Right atrium auricular region (tissue), 2 donors: ENCODE measurements around the gene SMIM35. TPM values are rescaled to one million over a fixed set of nuclear protein-coding genes. Genes with fewer than 3 reads are reported as not detected.
A peak's percentile ranks its signal among the peaks of the same experiment; 100 is the strongest.
"Not testable (repeated sequence)": the region's sequence is repeated elsewhere in the genome, so short reads cannot be mapped to it uniquely, and the experiment has no call there.

Source experiments
- DNase-seq: peaks from one replicate; pipeline ENCODE4 v3.0.0-alpha.2; 2019; ENCODE audit warnings: low spot score
- H3K27ac ChIP-seq, 2 donors: fragments of 200-600 bp; sonication (generic); 1 replicate in 1 of 2; 2 replicates in 1 of 2; pipeline ENCODE4 v1.5.1; 2016 to 2019
- H3K27me3 ChIP-seq, 2 donors: fragments of 200-600 bp; sonication (generic); one replicate each; pipeline versions ENCODE4 v1.5.1 to v1.6.0; 2017 to 2019
- H3K36me3 ChIP-seq: fragments of 200-600 bp; sonication (generic); one replicate; pipeline ENCODE4 v1.5.1; 2016
- H3K4me1 ChIP-seq, 2 donors: fragments of 200-600 bp; sonication (generic); one replicate each; pipeline versions ENCODE4 v1.5.1 to v1.6.0; 2017 to 2019
- H3K4me3 ChIP-seq, 2 donors: fragments of 200-600 bp; sonication (generic); 1 replicate in 1 of 2; 2 replicates in 1 of 2; pipeline ENCODE4 v1.5.1; 2017 to 2019; ENCODE audit warnings: mild to moderate bottlenecking in 1 of 2, moderate library complexity in 1 of 2
- H3K9me3 ChIP-seq, 2 donors: fragments of 200-600 bp; sonication (generic); one replicate each; pipeline ENCODE4 v1.5.1; 2019
- total RNA-seq, 2 donors: library from RNA; depleted of rRNA; stranded (reverse); fragments of >200 nt; gene quantifications; one replicate each; pipeline ENCODE4 v1.1.0, GENCODE V29; 2016
- TF ChIP-seq, protein P1 (sequence below), 2 donors: fragments of 200-600 bp; sonication (generic); IDR thresholded peaks; one replicate each; pipeline ENCODE4 v1.5.1; 2019; ENCODE audit warnings: antibody characterized with exemption in 2 of 2

SMIM35 gene
- total RNA-seq, 2 donors from 2014 or later, result not detected

DNA sequence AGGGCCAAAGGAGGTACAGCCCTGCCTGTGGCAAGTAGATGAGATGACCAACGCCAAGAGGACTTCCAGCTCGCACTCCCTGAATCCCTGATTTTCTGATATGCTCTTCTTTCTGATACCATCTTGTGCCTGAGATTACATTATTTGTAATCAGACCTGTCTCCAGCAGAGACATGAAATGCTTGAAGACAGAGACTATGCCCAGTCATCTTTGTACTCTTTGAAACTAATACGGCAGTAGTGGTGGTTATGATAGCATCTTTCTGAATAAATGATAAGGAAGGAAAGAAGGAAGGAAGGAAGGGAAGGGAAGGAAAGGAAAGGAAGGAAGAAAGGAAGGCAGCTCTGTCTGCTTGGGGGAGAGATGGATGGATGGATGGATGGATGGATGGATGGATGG lies 72.7 kb downstream of the SMIM35 start:
- Histone ChIP-seq H3K9me3 (no peaks in the 10 kb centered on the region), H3K27ac (no peak overlapping the region), H3K36me3 (no peaks in the 10 kb centered on the region), H3K4me1 (peaks cover 0 to 13% of the 10 kb centered on the region in 2 donors), H3K4me3 (no peak overlapping the region), H3K27me3 (no peaks in the 10 kb centered on the region)
- TF ChIP-seq, protein P1, sequence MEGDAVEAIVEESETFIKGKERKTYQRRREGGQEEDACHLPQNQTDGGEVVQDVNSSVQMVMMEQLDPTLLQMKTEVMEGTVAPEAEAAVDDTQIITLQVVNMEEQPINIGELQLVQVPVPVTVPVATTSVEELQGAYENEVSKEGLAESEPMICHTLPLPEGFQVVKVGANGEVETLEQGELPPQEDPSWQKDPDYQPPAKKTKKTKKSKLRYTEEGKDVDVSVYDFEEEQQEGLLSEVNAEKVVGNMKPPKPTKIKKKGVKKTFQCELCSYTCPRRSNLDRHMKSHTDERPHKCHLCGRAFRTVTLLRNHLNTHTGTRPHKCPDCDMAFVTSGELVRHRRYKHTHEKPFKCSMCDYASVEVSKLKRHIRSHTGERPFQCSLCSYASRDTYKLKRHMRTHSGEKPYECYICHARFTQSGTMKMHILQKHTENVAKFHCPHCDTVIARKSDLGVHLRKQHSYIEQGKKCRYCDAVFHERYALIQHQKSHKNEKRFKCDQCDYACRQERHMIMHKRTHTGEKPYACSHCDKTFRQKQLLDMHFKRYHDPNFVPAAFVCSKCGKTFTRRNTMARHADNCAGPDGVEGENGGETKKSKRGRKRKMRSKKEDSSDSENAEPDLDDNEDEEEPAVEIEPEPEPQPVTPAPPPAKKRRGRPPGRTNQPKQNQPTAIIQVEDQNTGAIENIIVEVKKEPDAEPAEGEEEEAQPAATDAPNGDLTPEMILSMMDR (IDR thresholded peaks at IDR 0.05), result no peak
- DNase-seq, result no peak

DNA sequence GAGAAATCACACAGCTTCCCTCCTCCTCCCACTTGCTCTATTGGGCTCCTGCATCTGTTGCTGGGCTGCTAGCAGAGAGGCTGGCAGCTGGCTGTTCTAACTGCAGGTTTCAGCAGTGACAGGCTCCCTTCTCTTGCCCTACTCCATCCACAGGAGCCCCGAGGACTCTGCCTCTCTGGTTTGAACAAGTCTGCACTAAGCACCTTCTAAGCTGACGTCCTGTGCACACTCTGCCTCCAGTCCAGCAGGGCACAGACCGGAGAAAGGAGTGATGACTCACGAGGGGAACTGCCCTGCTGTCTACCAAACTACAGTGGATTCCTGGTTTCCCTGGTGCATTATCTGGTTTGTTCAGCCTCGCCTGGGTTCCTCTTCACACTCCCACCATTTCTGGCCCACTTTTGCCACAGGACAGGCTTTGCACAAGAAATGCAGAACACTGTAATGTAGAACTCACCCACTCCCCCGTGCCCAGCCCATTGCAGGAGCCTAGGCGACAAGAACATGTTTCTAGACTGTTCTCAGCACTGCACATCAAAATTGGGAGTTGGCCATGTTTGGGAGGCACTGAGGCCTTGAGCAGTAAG lies 74.6 kb downstream of the SMIM35 start:
- Histone ChIP-seq H3K27me3 (no peaks in the 10 kb centered on the region), H3K27ac (peak overlapping the region; percentile 39 to 43), H3K4me3 (no peak overlapping the region), H3K9me3 (no peaks in the 10 kb centered on the region), H3K36me3 (no peaks in the 10 kb centered on the region), H3K4me1 (peaks cover 0 to 13% of the 10 kb centered on the region in 2 donors)
- DNase-seq, result peak; percentile 68
- TF ChIP-seq, protein P1 (IDR thresholded peaks at IDR 0.05), result no peak

DNA sequence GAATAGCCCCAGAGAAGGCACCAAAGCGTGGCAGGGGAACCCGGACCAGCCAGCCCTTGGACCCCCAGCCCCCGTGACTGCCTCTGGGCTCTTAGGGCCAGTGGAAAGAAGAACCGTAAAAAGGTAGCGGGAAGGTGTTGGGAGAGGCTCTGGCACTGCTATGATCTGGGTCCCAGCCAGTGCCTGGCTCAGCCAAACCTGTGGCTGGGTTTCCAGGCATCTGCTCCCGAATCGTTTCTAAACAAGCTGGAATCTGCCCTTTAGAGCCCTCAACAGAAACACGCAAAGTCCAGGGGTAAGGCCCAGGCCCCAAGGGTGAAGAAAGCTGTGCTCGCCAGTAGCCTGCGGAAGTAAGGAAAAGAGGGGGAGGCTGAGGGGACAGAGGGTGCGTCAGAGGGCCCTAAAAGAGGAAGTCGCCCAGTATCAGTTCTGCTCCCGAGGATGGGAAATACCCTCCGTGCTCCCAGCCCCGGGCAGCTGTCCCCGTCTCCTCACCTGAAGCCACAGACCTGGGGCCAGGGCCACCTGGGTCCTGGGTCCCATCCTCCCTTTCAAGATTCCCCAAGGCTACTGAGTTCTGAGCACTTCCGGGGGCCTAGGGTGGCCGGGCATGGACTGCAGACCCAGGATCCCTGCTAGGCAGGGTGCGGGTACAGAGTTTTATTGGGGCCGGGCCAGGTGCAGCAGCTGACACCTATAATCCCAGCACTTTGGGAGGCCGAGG lies 75.9 kb downstream of the SMIM35 start:
- H3K9me3 ChIP-seq, result no peaks in the 10 kb centered on the region
- H3K27ac ChIP-seq, result peak overlapping the region; percentile 39 to 53
- TF ChIP-seq, protein P1 (IDR thresholded peaks at IDR 0.05), result no peak
- DNase-seq, result peak; percentile 66
- peaks cover 0 to 13% of the 10 kb centered on the region in 2 donors for H3K4me1 ChIP-seq
- H3K27me3 ChIP-seq, result no peaks in the 10 kb centered on the region
- no peaks in the 10 kb centered on the region for H3K36me3 ChIP-seq
- no peak overlapping the region for H3K4me3 ChIP-seq

DNA sequence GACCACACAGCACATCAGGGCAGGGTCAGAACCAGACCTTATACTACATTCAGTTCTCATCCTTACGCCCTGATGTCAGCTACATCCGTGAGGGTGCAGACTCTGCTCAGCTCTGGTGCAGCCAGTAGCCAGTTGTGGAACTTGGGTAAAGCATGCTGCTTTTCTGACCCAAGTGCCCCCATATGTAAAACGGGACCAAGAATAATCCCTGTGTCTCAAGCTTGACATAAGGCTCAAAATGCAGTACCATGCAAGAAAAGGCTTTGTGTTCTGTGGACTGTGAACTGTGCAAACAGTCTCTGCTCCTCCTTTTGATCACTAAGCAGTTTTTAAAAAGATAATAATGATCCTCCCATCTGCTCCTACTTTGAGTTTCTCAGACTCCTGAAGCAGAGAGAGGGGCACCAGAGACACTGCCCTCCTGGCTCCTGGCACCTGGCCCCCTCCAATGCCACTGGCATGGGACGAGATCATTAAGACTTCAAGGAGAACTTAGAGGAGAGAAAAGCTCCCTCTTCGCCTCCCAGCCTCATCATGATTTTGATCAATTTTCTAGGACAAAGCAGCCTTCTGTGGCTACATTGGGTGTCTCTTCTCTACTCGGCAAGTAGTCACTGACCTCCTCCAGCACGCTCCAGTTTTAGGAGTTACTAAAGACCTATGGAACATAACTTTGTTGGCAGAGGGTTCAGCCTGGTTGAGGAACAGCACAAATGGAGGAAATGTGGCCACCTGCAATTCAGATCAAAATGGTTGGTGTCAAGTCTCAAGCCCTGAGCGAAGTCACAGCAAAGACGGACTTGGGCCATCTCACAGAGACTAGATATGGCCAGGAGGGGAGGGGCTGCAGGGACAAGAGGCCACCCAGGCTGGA lies 76.7 kb downstream of the SMIM35 start:
- Histone ChIP-seq H3K4me1 (peaks cover 0 to 13% of the 10 kb centered on the region in 2 donors), H3K9me3 (no peaks in the 10 kb centered on the region), H3K36me3 (no peaks in the 10 kb centered on the region), H3K27me3 (no peaks in the 10 kb centered on the region), H3K4me3 (no peak overlapping the region), H3K27ac (peak overlapping the region; percentile 35 to 53)
- TF ChIP-seq, protein P1 (IDR thresholded peaks at IDR 0.05), result no peak
- DNase-seq, result peak; percentile 34

DNA sequence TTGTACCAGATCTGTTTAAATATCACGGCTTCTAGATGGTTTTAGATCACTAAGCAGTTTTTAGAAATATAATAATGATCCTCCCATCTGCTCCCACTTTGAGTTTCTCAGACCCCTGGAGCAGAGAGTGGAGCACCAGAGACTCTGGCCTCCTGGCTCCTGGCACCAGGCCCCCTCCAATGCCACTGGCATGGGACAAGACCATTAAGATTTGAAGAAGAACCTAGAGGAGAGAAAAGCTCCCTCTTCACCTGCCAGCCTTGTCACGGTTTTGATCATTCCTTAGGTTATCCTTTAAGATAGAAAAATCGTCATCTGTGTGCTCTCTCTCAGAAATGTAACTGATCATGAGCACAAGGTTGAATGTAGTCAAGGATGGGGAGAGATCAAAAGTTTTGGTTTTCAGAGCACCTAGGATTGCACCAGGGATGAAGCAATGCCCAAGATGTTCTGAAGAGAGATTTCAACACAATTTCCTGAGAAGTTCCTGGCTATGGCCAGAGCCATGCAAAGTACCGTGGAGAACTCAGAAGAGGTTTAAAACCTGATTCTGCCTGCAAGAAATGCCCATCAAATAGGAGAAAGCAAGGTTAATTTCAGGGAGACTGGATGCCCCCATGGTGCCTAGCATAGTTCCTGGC lies 78.4 kb downstream of the SMIM35 start:
- H3K27me3 ChIP-seq, result no peaks in the 10 kb centered on the region
- DNase-seq, result peak; percentile 48
- H3K4me3 ChIP-seq, result no peak overlapping the region
- no peaks in the 10 kb centered on the region for H3K9me3 ChIP-seq
- no peaks in the 10 kb centered on the region for H3K36me3 ChIP-seq
- no peak overlapping the region for H3K27ac ChIP-seq
- H3K4me1 ChIP-seq, result peaks cover 0 to 13% of the 10 kb centered on the region in 2 donors
- TF ChIP-seq, protein P1 (IDR thresholded peaks at IDR 0.05), result no peak

DNA sequence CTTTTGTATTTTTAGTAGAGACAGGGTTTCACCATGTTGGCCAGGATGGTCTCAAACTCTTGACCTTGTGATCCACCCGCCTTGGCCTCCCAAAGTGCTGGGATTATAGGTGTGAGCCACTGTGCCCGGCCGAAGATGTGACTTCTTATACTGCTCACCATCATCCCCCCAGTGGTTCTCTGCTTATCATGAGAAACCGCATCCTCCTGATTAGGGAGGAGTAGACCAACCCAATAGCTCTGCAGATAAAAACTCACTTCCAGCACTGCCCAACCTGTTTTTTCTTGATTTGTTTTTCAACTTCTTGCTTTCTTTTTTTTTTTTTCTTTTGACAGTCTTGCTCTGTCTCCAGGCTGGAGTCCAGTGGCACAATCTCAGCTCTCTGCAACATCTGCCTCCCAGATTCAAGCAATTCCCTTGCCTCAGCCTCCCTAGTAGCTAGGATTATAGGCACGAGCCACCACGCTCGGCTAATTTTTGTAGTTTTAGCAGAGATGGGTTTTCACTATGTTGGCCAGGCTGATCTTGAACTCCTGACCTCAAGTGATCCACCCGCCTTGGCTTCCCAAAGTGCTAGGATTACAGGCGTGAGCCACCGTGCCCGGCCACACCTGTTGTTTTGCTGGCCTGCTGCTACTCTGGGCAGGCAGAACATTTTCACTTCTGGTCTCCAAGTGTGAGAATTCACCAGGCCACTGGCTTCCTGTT lies 79.0 kb downstream of the SMIM35 start:
- H3K4me1 ChIP-seq, result peaks cover 0 to 18% of the 10 kb centered on the region in 2 donors
- H3K4me3 ChIP-seq, H3K36me3 ChIP-seq, H3K27me3 ChIP-seq, H3K9me3 ChIP-seq, H3K27ac ChIP-seq: not testable (repeated sequence)
- DNase-seq, result peak; percentile 58
